KMS-11 (cell line): Measurements from ENCODE around the gene PGF.

Source experiments
- H2AFZ ChIP-seq: fragments of 200-600 bp; sonication (generic); 2 replicates; pipeline ENCODE4 v1.6.1; 2016; ENCODE audit warnings: antibody characterized with exemption, mixed run types, low read depth
- H3K27ac ChIP-seq: fragments of 200-600 bp; sonication (generic); 2 replicates; pipeline ENCODE4 v1.6.1; 2016; ENCODE audit warnings: mild to moderate bottlenecking, mixed run types
- H3K27me3 ChIP-seq: fragments of 200-600 bp; sonication (generic); 2 replicates; pipeline ENCODE4 v1.6.1; 2017; ENCODE audit warnings: mild to moderate bottlenecking, low read depth, mixed run types, moderate library complexity; ENCODE audit not compliant: insufficient read depth
- H3K36me3 ChIP-seq: fragments of 200-600 bp; sonication (generic); 2 replicates; pipeline ENCODE4 v1.6.1; 2017; ENCODE audit warnings: mild to moderate bottlenecking, mixed run types; ENCODE audit not compliant: insufficient read depth
- H3K4me1 ChIP-seq: fragments of 200-600 bp; sonication (generic); 2 replicates; pipeline ENCODE4 v1.6.1; 2016; ENCODE audit warnings: mild to moderate bottlenecking, low read depth, mixed run types; ENCODE audit not compliant: poor library complexity, severe bottlenecking
- H3K4me2 ChIP-seq: fragments of 200-600 bp; sonication (generic); 2 replicates; pipeline ENCODE4 v1.7.0; 2016; ENCODE audit warnings: mild to moderate bottlenecking, mixed run types
- H3K4me3 ChIP-seq: fragments of 200-600 bp; sonication (generic); IDR thresholded peaks from 2 replicates; pipeline ENCODE4 v1.6.1; 2017; ENCODE audit warnings: low read depth, low read length, mixed read lengths; ENCODE audit not compliant: insufficient read depth
- H3K79me2 ChIP-seq: fragments of 200-600 bp; sonication (generic); 2 replicates; pipeline ENCODE4 v1.6.1; 2016; ENCODE audit warnings: low read depth, mixed run types; ENCODE audit not compliant: insufficient read depth
- H3K9ac ChIP-seq: fragments of 200-600 bp; sonication (generic); 2 replicates; pipeline ENCODE4 v1.6.1; 2016; ENCODE audit warnings: mild to moderate bottlenecking, mixed run types
- H4K20me1 ChIP-seq: fragments of 200-600 bp; sonication (generic); 2 replicates; pipeline ENCODE4 v1.6.1; 2016; ENCODE audit warnings: mild to moderate bottlenecking, mixed run types; ENCODE audit not compliant: insufficient read depth
- TF ChIP-seq, protein P1 (sequence below): fragments of 200-600 bp; sonication (generic); conservative IDR thresholded peaks from 2 replicates; pipeline ENCODE4 v1.6.1; 2017; ENCODE audit warnings: low read depth, mild to moderate bottlenecking, antibody characterized with exemption, low read length, moderate library complexity, mixed read lengths

PGF gene

GRCh38 chr14:74911704-74912103, 43.7 kb downstream of the PGF start:
- no peak overlapping the region for H2AFZ ChIP-seq
- no peaks in the 10 kb centered on the region for H3K36me3 ChIP-seq
- TF ChIP-seq, protein P1, sequence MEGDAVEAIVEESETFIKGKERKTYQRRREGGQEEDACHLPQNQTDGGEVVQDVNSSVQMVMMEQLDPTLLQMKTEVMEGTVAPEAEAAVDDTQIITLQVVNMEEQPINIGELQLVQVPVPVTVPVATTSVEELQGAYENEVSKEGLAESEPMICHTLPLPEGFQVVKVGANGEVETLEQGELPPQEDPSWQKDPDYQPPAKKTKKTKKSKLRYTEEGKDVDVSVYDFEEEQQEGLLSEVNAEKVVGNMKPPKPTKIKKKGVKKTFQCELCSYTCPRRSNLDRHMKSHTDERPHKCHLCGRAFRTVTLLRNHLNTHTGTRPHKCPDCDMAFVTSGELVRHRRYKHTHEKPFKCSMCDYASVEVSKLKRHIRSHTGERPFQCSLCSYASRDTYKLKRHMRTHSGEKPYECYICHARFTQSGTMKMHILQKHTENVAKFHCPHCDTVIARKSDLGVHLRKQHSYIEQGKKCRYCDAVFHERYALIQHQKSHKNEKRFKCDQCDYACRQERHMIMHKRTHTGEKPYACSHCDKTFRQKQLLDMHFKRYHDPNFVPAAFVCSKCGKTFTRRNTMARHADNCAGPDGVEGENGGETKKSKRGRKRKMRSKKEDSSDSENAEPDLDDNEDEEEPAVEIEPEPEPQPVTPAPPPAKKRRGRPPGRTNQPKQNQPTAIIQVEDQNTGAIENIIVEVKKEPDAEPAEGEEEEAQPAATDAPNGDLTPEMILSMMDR: no peak
- H3K9ac ChIP-seq: no peak overlapping the region
- H3K79me2 ChIP-seq: no peaks in the 10 kb centered on the region
- H3K4me1 ChIP-seq: no peaks in the 10 kb centered on the region
- no peak overlapping the region for H3K27ac ChIP-seq
- no peak overlapping the region for H3K4me2 ChIP-seq
- no peaks in the 10 kb centered on the region for H3K27me3 ChIP-seq
- no peak overlapping the region for H3K4me3 ChIP-seq
- H4K20me1 ChIP-seq: no peaks in the 10 kb centered on the region

- no peaks in the 10 kb centered on the region for H3K27me3 ChIP-seq
- H2AFZ ChIP-seq: no peak overlapping the region
- H3K4me2 ChIP-seq: no peak overlapping the region
- no peak overlapping the region for H3K27ac ChIP-seq
- H4K20me1 ChIP-seq: no peaks in the 10 kb centered on the region
- no peaks in the 10 kb centered on the region for H3K4me1 ChIP-seq
- H3K4me3 ChIP-seq: no peak overlapping the region
- H3K36me3 ChIP-seq: no peaks in the 10 kb centered on the region
- H3K79me2 ChIP-seq: no peaks in the 10 kb centered on the region
- TF ChIP-seq, protein P1: no peak
- no peak overlapping the region for H3K9ac ChIP-seq
These were observed 44.2 kb downstream of the PGF start for GRCh38 chr14:74911221-74911620.

- Histone ChIP-seq H3K4me2 (no peak overlapping the region), H3K4me3 (no peak overlapping the region), H3K79me2 (no peaks in the 10 kb centered on the region), H3K27ac (no peak overlapping the region), H3K27me3 (no peaks in the 10 kb centered on the region), H2AFZ (no peak overlapping the region), H3K36me3 (no peaks in the 10 kb centered on the region), H4K20me1 (no peaks in the 10 kb centered on the region), H3K9ac (no peak overlapping the region), H3K4me1 (no peaks in the 10 kb centered on the region)
- TF ChIP-seq, protein P1: no peak
These were observed 44.8 kb downstream of the PGF start for GRCh38 chr14:74910556-74910955.

GRCh38 chr14:74909911-74910310, 45.5 kb downstream of the PGF start:
- H3K27me3 ChIP-seq: no peaks in the 10 kb centered on the region
- H3K36me3 ChIP-seq: no peaks in the 10 kb centered on the region
- no peak overlapping the region for H3K9ac ChIP-seq
- no peak overlapping the region for H2AFZ ChIP-seq
- H3K27ac ChIP-seq: no peak overlapping the region
- H3K79me2 ChIP-seq: no peaks in the 10 kb centered on the region
- no peak overlapping the region for H3K4me3 ChIP-seq
- H4K20me1 ChIP-seq: no peaks in the 10 kb centered on the region
- TF ChIP-seq, protein P1: no peak
- no peak overlapping the region for H3K4me2 ChIP-seq
- H3K4me1 ChIP-seq: no peaks in the 10 kb centered on the region
